GM12872 (cell line): ENCODE data around the gene NTNG1.

Experiments
- TF ChIP-seq, protein P1 (sequence below): IDR thresholded peaks from 3 replicates; pipeline ENCODE4 v1.5.1; 2011; ENCODE audit warnings: low read depth, mild to moderate bottlenecking, low read length, moderate library complexity; ENCODE audit not compliant: insufficient read depth

The NTNG1 gene

DNA sequence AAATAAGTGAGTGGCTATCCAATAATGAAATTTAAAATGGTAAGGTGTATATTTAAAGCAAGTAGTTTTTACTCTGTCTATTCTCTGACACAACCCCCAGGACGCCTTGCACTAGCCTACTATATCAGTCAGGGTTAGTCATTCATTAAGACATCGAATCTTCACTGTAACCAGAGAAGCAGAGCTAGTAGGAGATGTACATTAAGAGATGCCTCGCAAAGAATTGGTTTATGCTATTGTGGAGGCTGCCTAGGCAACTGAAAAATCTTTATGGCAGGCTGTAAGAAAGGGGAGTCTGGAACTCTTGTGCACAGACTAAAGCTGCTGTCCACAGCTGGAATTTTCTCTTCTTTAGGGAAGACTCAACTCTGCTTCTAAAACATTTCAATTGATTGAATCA, 28.8 kb downstream of the NTNG1 start:
- TF ChIP-seq, protein P1, sequence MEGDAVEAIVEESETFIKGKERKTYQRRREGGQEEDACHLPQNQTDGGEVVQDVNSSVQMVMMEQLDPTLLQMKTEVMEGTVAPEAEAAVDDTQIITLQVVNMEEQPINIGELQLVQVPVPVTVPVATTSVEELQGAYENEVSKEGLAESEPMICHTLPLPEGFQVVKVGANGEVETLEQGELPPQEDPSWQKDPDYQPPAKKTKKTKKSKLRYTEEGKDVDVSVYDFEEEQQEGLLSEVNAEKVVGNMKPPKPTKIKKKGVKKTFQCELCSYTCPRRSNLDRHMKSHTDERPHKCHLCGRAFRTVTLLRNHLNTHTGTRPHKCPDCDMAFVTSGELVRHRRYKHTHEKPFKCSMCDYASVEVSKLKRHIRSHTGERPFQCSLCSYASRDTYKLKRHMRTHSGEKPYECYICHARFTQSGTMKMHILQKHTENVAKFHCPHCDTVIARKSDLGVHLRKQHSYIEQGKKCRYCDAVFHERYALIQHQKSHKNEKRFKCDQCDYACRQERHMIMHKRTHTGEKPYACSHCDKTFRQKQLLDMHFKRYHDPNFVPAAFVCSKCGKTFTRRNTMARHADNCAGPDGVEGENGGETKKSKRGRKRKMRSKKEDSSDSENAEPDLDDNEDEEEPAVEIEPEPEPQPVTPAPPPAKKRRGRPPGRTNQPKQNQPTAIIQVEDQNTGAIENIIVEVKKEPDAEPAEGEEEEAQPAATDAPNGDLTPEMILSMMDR: no peak

DNA sequence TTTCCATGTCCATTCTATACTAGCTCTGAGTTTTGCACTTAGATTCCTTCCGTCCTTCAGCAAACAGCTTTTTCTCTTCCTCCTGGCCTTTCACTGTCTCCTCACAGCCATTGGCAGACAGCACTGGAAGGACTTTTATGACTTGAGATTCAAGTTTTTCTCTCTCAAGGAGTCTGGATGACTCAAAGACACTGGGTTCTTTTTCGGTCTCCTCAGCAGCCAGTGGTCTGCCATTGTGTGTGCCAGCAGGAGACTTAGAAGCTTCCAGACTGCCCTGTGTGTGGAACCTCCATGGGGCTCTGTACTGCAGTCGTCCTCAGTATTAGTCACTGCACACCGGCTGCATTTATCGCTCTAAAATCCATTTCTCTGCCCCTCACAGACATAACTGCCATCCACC, 30.5 kb downstream of the NTNG1 start:
- TF ChIP-seq, protein P1: no peak

DNA sequence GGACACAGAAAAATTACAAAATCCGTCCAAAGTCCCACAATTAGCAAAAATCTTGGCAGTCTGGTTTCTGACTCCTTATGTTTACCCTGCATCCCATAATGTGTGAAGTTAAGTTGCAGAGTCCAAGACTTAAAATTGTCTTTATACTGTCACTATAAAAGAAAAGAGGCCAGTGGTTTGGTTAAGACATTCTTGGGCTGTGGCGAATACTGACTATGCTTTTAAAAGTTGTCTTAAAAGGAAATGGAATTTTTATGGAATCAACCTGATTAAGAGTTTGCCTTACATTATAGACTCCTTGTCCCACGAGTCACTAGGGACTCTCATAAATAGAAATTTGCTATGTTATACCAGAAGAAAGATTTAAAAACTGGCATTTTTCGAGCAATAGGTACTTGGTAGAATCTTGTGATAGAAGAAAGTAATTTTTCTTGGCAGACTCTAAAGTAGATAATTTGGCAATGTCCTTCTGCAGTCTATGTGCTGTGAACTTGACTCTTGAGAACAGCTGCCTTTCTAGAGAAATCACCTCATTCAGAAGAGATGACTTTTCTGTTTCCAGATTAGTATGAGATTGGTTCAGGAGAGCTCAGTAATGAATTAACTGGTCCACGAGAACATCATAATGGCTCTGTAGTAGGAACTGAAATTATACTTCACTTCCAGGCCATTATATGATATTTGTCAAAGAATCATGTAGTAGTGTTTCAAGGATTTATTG, 31.8 kb downstream of the NTNG1 start:
- TF ChIP-seq, protein P1: no peak

DNA sequence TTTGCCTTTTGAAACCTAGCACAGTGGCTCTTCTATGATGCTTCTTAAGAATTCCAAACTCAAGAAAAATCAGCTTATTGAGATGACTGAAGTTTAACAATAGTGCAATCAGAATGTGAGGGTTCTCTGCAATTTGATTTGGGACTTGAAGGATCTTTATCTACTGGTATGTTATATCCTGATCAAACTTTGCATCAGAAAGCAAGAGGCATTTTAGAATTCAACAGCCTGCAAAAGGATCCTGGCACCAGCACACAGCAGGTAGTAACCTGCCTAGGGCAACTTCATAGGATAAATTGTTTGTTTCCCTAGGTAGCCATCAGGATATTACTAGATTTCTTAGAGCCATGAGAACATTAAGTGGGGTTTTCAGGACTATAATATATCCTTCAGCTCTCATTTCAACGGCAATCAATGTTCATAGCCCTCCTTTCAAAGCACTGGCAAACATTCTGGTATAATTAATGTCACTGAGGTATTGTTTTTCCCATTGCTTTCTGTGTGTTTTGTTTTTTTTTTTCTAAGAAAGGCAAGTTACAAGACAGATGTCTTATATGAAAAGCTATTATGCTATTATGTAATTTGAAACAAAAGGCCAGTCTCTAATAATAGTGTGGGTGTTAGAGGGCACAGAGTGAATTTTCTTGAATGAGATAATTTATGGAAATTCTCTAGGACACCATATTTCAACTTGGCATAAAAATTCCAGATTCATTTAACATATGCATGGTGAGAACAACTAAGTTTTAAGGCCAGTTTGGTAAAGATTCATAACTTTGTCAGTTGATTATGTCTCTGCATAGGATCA, 34.5 kb downstream of the NTNG1 start:
- TF ChIP-seq, protein P1: no peak

DNA sequence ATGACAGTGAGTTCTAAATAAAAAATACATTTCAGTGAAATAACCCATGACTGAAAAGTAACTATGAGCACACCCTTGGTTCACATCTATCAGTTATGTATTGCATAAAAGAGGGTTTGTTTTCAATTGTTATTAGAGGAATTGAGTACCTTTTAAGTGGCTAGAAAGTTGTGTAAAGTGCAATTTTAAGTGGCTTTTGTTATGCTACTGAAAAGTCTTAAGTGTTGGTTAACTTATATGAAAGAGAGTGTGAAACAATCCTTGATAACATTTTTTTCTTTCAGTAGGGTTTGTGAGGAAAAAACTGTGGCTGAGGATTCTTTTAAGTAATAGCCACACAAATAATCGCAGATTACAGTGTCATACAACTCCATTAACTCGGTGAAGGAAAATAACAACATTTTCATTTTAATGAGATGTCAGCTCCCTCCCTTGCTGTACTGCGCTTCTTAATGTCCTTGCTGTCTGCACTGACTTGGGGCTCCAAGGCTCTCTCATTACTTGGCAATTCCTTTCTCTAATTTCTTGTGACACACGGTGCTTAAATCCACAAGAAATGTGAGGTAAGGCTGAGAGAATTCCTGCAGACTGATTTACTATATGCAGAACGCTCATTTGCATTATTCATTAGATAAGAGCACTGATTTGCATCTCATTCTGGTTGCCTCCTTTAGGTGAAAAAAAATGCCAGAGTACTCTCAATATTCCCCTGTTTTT, 40.6 kb downstream of the NTNG1 start:
- TF ChIP-seq, protein P1: no peak

DNA sequence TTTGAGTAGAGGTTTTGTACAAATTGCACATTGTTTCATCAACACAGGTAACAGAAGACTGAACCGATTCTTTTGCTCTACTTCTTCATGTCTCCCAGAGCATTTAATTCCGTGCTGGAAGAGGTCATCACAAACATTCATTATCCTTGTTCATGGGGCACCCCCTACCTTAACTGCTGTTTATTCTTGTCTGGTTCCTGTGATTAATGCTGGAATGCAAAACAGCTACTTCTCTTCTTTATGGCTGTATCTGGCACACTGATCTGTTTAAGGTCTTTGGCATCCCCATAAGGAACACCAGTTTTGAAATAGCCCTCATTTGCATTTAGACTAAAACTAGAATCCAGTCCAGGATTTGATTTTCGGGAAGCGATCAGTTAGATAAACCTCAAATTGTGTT, 42.2 kb downstream of the NTNG1 start:
- TF ChIP-seq, protein P1: no peak

DNA sequence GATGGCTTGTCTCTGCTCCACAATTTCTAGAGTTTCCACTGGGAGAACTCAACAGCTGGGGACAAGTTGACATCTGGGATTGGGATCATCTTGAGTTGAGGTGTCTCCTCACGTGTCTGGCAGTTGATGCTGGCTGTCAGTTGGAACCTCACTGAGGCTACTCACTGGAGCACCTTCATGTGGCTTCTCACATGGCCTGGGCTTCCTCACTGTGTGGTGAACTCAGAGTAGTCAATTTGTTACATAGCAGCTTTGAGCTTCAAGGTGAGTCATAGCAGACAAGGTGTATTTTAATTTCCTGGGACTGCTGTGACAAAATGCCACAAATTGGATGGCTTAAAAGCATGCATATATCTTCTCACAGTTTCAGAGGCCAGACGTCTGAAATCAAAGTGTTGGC, 44.0 kb downstream of the NTNG1 start:
- TF ChIP-seq, protein P1: no peak
